ENCODE data around the gene RCOR1.
"Not testable (repeated sequence)": the region's sequence is repeated elsewhere in the genome, so short reads cannot be mapped to it uniquely, and the experiment has no call there.

The RCOR1 gene

DNA sequence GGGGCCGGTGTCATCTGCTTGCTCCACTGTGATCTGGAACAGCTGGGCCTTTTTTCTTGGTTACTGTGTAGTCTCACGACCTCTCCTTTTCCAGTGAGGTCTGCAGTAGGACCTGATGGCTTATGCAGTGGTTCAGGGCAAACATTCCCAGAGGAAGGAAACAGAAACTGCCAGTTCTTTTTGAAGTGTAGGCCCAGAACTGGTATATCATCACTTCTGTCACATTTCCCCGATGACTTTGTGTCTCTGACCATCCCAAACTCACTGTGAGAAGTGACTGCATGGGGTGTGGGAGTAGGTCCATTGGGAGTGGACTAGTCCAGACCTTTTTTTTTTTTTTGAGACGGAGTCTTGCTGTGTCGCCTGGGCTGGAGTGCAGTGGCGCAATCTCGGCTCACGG is 38.4 kb downstream of the RCOR1 start:
- DNase-seq = no peak

GRCh38 chr14:102633906-102634595 is 41.6 kb downstream of the RCOR1 start:
- no peak for DNase-seq

- DNase-seq = not testable (repeated sequence)
Observed at GRCh38 chr14:102639611-102640010, 47.2 kb downstream of the RCOR1 start.

DNA sequence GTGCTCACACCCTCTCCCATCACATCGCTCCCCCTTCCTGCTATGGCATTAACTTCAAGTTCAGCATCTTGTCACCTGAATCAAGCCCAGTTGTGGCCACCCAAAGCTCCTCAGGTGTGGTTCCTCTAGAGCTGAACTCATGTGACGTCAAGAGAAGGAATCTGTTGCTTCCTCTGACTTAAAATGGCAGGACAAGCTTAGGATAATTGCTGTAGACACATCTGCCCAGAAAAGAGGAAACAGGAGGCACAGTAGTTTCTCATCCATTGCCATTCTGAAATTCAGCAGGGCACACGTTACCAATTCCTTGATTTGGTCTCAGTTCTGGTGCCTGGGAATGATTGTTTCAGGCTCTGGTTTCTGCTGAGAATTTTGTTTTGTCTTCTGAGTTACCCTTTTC is 52.1 kb downstream of the RCOR1 start:
- no peak for DNase-seq

DNA sequence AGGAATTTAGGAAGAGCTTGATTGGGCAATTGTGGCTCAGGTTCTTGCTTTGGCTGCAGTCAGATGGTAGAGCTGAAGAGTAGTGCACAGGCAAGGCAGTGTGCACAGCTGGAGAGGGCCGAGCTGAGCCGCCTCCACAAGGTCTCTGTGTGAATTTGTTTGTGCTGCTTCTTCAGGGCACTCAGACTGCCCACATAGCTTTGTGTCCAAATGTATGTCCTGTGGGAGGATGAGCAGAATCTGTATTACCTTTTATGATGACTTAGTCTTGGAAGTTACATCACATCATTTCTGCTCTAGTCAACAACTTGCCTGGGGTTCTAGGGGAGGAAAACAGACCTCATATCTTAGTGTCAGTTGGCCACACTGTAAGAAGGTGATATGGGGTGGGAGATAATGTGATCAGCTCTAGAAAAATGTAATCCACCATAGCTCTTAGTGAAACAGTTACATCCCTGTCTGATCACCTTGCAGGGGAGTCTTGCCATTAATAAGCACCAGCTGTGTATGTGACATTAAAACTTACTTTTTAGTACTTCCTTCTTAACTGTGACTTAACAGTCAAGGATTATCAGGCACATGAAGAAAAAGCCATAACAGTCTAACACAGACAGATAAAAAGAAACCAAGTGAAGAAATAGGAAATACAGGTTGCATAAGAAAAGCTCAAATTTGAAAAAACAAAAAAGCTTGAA is 53.4 kb downstream of the RCOR1 start:
- DNase-seq = no peak

DNA sequence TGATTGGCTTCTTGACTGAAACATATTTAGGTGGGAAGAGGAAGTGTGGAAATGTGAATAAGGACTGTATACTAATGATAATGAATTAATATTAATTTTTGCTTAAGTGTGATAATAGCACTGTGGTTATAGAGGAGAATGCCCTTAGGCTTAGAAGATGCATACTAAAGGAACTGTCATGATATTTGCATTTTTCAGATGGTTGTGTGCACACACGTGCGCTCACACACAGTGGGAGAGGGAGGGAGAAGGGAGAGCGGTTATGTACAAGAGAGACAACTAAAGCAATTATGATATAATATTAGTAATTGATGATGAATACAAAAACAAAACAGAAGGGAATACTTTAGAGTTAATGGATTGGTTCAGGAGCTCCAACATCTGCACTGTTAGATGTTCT is 54.2 kb downstream of the RCOR1 start:
- DNase-seq = no peak

DNA sequence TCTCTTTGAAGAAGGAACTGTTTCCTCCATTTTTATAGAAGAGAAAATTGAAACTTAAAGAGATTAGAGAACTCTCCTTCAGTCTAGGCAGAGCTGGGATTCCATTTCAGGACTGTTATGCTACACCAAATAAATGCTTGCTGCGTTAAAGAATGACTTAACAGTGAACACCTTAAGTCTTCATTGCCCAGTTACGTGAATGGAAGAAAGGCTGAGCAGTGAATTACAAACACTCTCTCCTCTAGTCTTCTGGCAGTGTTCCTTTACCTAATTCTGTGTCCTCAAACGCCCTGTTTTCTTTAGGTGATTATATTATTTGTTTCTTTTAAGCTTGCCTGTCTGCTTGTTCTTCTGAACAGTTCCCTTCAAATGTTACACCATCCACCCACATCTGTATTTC is 59.7 kb downstream of the RCOR1 start:
- no peak for DNase-seq

GRCh38 chr14:102654298-102654697 is 61.8 kb downstream of the RCOR1 start:
- no peak for DNase-seq

GRCh38 chr14:102655137-102655536 is 62.7 kb downstream of the RCOR1 start:
- no peak for DNase-seq

DNA sequence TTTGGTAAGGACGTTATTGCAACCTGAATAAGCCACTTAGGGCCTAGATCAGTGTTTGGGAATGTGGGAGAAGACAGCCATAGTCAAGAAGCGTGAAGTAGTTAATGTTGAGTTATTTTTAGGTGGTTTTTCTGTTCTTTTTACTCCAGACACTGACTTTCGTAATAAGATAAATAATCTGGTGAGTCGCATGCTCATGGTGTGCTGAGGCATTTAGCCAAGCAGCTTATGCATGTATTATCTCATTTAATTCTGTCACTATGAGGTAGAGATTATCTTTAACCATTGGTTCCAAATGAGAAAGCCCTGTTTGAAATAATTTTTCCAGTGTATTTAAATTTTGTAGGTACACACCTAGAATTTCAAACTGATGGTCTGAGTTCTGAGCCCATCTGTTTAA is 67.3 kb downstream of the RCOR1 start:
- no peak for DNase-seq

DNA sequence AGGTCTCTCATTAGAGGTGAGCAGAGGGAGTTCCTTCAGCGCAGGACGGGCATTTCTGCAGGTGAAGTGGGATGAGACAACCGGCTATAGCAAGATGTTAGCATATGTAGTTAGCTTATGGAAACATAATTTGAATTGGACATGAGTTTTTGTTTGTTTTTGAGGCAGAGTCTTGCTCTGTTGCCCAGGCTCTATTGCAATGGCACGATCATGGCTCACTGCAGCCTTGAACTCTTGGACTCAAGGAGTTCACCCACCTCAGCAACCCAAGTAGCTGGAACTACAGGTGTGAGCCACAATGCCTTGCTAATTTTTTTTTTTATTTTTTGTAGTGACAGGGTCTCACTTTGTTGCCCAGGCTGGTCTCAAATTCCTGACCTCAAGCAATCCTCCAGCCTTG is 69.2 kb downstream of the RCOR1 start:
- no peak for DNase-seq

GRCh38 chr14:102662636-102663430 is 70.4 kb downstream of the RCOR1 start:
- no peak for DNase-seq

GRCh38 chr14:102663440-102663839 is 71.0 kb downstream of the RCOR1 start:
- no peak for DNase-seq

GRCh38 chr14:102665621-102666020 is 73.2 kb downstream of the RCOR1 start:
- DNase-seq = no peak

DNA sequence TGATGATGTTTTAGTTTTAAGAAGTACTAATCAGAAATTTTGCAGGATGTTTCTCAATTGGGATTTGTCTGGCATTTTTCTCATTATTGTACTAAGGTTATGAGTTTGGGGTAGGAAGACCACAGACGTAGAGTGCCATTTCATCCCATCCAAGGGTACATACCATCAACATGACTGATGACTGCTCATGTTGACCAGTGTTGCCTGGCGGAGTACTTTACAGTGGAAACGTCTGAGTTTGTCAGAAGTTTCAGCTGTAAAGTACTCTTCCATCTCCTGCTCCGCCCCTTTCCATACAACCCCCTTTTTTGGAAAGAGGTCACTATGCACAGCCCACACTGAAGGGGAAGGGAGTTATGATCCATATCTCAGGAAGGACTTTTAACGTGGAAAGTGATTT is 74.2 kb downstream of the RCOR1 start:
- no peak for DNase-seq

- no peak for DNase-seq
Observed at GRCh38 chr14:102667703-102668102, 75.3 kb downstream of the RCOR1 start.

DNA sequence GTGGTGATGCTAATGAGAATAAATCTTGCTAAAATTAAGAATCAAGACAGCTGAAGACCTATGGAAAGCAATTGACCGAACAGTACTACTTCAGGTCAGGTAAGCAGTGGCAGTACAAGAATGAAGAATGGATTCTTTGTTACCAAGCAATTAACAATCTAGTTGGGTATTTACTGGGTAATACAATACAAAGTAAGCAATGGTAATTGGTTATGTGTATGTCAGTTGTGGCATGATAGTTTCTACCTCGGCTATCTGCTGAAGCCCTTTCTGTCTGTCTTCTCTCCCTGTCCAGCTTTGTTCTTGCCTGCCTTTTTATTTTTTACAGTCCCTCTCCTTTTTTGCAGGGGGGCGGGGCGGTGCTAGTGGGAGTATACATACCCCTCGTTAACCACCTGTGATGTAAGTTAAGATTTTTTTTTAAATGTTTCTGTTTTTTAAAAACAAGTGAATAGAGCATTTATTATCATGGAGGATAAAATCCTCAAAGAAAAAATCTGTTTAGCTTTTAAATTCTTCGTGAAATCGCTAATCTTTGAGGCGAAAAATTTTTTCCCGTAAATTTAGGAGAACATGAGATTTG is 75.9 kb downstream of the RCOR1 start:
- DNase-seq = no peak

DNA sequence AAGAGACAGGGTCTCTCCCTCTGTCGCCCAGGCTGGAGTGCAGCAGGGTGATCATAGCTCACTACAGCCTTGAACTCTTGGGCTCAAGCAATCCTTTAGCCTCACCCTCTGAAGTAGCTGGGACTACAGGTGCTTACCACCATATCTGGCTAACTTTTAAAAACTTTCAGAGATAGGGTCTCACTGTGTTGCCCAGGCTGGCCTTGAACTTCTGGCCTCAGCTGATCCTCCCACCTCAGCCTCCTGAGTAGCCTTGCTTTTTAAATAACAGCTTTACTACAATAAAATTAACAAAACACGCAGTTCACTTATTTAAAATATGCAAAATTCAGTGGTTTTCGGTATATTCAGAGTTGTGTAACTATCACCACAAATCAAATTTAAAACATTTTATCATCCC is 79.0 kb downstream of the RCOR1 start:
- DNase-seq = no peak

DNA sequence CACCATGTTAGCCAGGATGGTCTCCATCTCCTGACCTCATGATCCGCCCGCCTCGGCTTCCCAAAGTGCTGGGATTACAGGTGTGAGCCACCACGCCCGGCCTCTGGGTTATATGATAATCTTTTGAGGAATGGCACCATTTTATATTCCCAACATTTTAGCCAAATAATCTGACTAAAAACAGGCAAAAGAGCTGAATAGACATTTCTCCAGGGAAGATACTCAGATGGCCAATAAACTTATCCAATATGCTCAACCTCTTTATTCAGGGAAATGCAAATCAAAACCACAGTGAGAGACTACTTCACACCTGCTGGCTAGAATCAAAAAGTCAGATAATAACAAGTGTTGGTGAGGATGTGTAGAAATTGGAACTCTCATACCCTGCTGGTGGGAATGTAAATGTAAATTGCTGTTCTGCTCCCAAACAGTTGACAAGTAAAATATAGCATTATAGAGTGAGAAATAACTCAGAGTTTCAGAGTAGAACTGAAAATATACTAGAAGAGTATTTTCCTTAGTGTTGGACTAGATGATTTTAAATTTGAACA is 80.0 kb downstream of the RCOR1 start:
- no peak for DNase-seq

DNA sequence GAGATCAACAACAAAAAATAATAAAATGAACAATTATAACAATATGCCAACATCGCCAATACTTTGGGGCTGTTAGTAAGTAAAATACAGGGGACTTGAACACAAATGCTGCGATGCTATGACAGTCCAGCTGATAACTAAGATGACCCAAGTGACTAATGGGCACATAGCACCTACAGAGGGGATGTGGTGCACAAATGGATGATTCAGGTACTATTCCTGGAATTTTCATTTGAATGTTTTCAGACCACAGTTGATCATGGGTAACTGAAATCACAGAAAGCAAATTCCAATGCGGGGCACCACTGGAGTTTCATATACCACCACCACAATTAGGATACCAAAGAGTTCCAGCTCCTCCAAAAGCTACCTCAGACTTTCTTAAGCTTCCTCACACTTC is 82.9 kb downstream of the RCOR1 start:
- no peak for DNase-seq

- no peak for DNase-seq
Observed at GRCh38 chr14:102678394-102678793, 85.9 kb downstream of the RCOR1 start.

GRCh38 chr14:102683399-102684297 is 91.2 kb downstream of the RCOR1 start:
- DNase-seq = no peak

Measured in femur (tissue), 1 donor.